Endothelial cell of umbilical vein (primary cell): Measurements from ENCODE around the gene DIS3L2.

ENCODE experiments used
- CTCF ChIP-seq, 2 donors: IDR thresholded peaks; 1 replicate in 1 of 2; 2 replicates in 1 of 2; pipeline ENCODE4 v1.5.1; 2011; ENCODE audit warnings: low read length in 2 of 2, mild to moderate bottlenecking in 2 of 2, moderate library complexity in 2 of 2, control low read depth in 1 of 2, inconsistent platforms in 1 of 2, low read depth in 1 of 2; ENCODE audit not compliant: insufficient read depth in 1 of 2; ENCODE audit errors: extremely low read depth in 1 of 2
- EZH2 ChIP-seq: IDR thresholded peaks from 2 replicates; pipeline ENCODE4 v1.6.1; 2012; ENCODE audit warnings: borderline replicate concordance, low read depth, mild to moderate bottlenecking, moderate library complexity, low read length, inconsistent platforms; ENCODE audit not compliant: severe bottlenecking
- MYC ChIP-seq: IDR thresholded peaks from one replicate; pipeline ENCODE4 v1.6.1; 2011; ENCODE audit warnings: mild to moderate bottlenecking, low read depth, low read length
- POLR2A ChIP-seq: IDR thresholded peaks from 2 replicates; pipeline ENCODE4 v1.6.1; 2012; ENCODE audit warnings: low read depth, mild to moderate bottlenecking, control low read depth, low read length
- POLR2AphosphoS5 ChIP-seq: IDR thresholded peaks from 2 replicates; pipeline ENCODE4 v1.6.1; 2012; ENCODE audit warnings: low read depth, mild to moderate bottlenecking, control low read depth, low read length, moderate library complexity; ENCODE audit not compliant: insufficient read depth

GRCh38 chr2:232324778-232325177 is 363.3 kb downstream of the DIS3L2 start:
- TF ChIP-seq POLR2AphosphoS5 (no peak), POLR2A (no peak), CTCF (IDR thresholded peaks at IDR 0.05; ENCODE audit: extremely low read depth in 1 of 2, insufficient read depth in 1 of 2, low read depth in 1 of 2, low read length in 2 of 2) (no peak), MYC (no peak), EZH2 (no peak)
